Measurements from ENCODE around the gene SEL1L3. TPM values are rescaled to one million over a fixed set of nuclear protein-coding genes. Genes with fewer than 3 reads are reported as not detected.

The SEL1L3 gene
- total and polyA plus RNA-seq, 4 donors = 3.3 to 13.1 (median 5.7) TPM

- TF ChIP-seq EGR1 (IDR thresholded peaks at IDR 0.05; ENCODE audit: low read depth in 2 of 2) (no peak), HNF4G (IDR thresholded peaks at IDR 0.05) (no peak), MAX (IDR thresholded peaks at IDR 0.05) (no peak), REST (IDR thresholded peaks at IDR 0.05) (no peak), YY1 (IDR thresholded peaks at IDR 0.05) (no peak), SP1 (IDR thresholded peaks at IDR 0.05) (no peak), FOXA1 (IDR thresholded peaks at IDR 0.05) (no peak)
- no peaks in the 10 kb centered on the region for H3K27me3 ChIP-seq (ENCODE audit: control insufficient read depth in 4 of 4, insufficient read depth in 4 of 4, low read length in 3 of 4)
- 85% methylated on average over 8 of the region's 8 CpGs for WGBS
- H3K4me1 ChIP-seq (ENCODE audit: control insufficient read depth in 4 of 4, insufficient read depth in 4 of 4, low read length in 3 of 4) = peaks cover 0 to 3% (median under 1%) of the 10 kb centered on the region in 4 donors
- H3K9me3 ChIP-seq (ENCODE audit: control insufficient read depth in 4 of 4, low read length in 3 of 4) = no peaks in the 10 kb centered on the region
- H3K36me3 ChIP-seq (ENCODE audit: control insufficient read depth in 4 of 4, insufficient read depth in 3 of 4, low read depth in 1 of 4, low read length in 3 of 4) = no peaks in the 10 kb centered on the region
- H3K27ac ChIP-seq (ENCODE audit: low read depth in 1 of 2, low read length in 2 of 2) = no peak overlapping the region
- no peak for DNase-seq (ENCODE audit: low spot score)
- no peak overlapping the region for H3K4me3 ChIP-seq (ENCODE audit: low read depth in 1 of 3, low read length in 3 of 3)
- H3K9ac ChIP-seq (ENCODE audit: low read depth in 1 of 2, low read length in 2 of 2) = no peak overlapping the region
These were observed 24.3 kb downstream of the SEL1L3 start for GRCh38 chr4:25838526-25838925.

- H3K36me3 ChIP-seq (ENCODE audit: control insufficient read depth in 4 of 4, insufficient read depth in 3 of 4, low read depth in 1 of 4, low read length in 3 of 4) = no peaks in the 10 kb centered on the region
- H3K9ac ChIP-seq (ENCODE audit: low read depth in 1 of 2, low read length in 2 of 2) = no peak overlapping the region
- H3K9me3 ChIP-seq (ENCODE audit: control insufficient read depth in 4 of 4, low read length in 3 of 4) = no peaks in the 10 kb centered on the region
- H3K4me3 ChIP-seq (ENCODE audit: low read depth in 1 of 3, low read length in 3 of 3) = no peak overlapping the region
- TF ChIP-seq REST (IDR thresholded peaks at IDR 0.05) = no peak
- no peak for TF ChIP-seq FOXA1 (IDR thresholded peaks at IDR 0.05)
- no peak for TF ChIP-seq ZBTB33 (IDR thresholded peaks at IDR 0.05)
- TF ChIP-seq FOXA2 (IDR thresholded peaks at IDR 0.05) = no peak
- TF ChIP-seq ATF3 (IDR thresholded peaks at IDR 0.05) = no peak
- H3K27me3 ChIP-seq (ENCODE audit: control insufficient read depth in 4 of 4, insufficient read depth in 4 of 4, low read length in 3 of 4) = no peaks in the 10 kb centered on the region
- no peaks in the 10 kb centered on the region for H3K4me1 ChIP-seq (ENCODE audit: control insufficient read depth in 4 of 4, insufficient read depth in 4 of 4, low read length in 3 of 4)
- 91% methylated on average over 4 of the region's 4 CpGs for WGBS
- no peak overlapping the region for H3K27ac ChIP-seq (ENCODE audit: low read depth in 1 of 2, low read length in 2 of 2)
- no peak for DNase-seq (ENCODE audit: low spot score)
These were observed 25.7 kb downstream of the SEL1L3 start for GRCh38 chr4:25837107-25837506.
